NOMO-1 treated with DMSO at 0.1 percent for 48 hours (cell line): Measurements from ENCODE around the gene UAP1.
A peak's percentile ranks its signal among the peaks of the same experiment; 100 is the strongest.

Experiments
- DNase-seq: peaks from one replicate; lab custom pipeline; 2025; ENCODE audit not compliant: unreplicated experiment; lab: John Stamatoyannopoulos, UW

Gene UAP1

DNA sequence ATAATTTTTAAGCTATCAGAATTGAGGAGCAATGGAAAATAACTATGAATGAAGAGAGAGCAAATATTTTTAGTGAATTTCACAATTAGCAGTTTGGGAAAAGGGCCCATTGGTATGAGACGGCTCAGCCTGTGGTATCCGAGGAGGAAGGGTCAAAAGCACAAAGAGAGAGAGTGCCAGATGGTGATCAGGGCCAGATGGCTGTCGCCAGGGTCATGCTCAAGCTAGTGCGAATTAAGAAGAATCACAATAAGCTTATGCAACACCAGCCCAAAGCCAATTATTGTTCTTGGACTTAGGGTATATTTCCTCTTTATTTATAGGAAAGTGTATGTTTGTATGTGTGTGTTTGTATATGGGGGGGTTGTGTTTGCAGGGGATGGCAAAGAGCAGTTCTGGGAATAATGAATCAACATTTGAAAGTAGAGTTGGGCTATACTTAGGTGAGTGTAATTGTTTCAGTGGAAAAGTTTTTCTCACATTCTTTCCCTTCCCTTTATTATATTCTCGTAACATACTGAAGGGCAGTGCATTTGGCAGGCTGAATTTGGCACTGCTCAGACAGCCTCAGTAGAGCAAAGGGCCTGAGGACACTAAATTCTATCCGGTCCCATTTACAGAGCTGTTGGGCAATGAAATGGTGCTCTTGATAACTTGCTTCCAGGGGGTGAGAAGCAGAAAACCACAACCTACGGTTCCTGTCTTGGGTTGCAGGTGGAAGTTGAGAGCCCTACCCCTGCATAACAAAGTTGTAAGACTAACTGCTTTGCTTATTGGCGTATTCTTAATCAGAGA lies 51.3 kb downstream of the UAP1 start:
- DNase-seq: no peak

DNA sequence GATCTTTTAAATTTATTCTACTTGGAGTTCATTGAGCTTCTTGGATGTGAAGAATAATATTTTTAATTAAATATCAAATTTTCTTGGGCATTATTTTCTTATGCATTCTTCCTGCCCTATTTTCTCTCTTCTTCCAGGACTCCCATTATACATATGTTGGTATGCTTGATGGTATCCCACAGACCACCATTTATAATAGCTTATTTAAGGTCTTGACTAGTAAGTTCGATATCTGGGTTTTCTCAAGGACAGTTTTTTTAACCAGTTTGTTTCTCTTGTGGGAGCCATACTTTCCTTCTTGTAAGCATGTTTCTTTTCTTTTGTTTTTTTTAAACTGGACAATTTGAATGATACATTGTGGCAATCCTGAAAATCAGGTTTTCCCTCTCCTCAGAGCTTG lies 55.3 kb downstream of the UAP1 start:
- no peak for DNase-seq

DNA sequence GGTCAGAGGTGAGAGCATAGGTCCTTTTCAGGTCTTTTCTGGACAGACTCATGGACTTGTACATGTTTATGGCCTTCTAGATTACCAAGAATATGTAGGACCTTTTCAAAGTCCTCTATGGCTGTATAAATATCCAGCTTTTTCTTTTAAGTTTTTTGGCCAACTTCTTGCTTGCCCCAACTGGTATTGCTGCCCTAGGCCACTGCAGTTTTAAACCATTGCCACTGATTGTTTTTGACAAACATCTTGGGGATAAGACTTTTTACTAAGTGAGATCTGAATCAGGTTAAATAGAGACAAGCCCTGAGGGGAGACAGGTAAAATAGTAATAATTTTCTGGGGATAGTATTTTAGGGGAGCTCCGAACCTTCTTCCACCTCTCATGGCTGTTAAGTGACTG lies 56.0 kb downstream of the UAP1 start:
- no peak for DNase-seq

DNA sequence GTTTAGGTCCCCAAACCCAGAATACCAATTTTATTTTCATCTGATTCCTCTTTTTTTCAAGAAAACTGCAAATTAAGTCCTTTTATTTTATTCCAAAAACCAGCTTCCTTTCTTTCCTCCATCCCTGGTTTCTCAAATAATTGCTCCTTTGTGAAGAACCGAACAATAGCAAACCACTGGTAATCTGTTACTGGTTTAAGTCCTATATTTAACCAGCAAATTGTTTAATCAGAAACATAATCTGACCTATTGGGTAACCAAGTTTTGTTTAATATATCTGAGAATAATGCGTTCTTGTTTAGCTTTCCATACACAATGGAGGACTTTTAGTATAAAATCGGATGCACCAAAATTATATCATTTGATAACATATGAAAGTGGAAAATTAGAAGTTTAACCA lies 57.6 kb downstream of the UAP1 start:
- no peak for DNase-seq

DNA sequence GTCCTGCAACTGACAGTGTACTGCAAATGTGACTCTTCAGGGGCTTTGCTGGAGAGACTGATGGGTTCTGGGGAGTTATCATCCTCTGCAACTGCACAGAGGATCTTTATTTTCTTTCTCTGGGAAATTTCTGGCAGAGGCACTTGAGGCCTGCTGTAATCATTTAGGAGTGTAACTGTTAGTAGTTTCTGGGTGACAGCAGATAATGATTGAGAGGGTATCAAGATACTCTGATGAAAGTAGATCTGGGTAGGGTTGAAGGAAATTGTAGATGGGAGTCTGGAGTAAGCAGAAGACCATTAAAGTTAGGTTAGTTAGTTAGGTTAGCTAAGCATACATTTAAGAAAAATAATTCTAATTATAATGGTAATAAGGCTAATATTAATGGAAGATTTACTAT lies 59.7 kb downstream of the UAP1 start:
- no peak for DNase-seq

DNA sequence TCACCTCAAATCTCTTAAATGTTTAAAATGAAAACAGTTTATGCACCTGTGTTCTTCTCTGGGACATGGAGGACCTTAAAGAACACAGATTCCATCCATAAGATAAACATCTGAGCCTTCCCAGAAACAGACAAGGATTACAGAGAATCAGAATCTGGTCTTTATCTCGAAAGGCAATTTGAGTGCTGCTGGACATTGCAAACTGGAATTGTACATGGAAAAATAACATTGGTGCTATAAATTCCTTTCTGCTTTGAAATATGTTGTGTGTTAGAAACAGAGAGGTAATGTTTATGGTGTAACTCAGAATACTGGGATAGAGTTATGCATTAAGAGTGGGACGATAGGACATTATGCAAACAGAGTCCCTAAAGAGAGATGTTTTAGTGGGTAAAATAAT lies 64.2 kb downstream of the UAP1 start:
- DNase-seq: no peak

DNA sequence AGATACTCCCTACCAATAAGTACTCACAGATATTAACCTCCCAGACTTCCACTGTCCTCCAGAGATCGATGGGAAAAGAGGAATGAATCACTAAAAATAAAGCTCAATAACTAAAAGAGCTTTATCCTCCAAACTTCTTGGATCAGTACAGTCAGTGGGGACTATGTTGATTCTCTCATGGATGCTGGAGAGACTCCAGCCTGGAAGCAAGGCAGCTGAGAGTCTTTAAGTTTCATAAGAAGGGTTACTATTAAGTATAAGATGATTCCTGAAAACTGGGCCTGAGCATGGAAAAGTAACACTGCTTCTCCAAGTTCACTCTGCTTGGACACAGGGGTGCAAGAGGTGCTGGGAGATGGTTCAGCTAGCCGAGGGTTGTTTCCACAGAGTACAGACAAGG lies 64.6 kb downstream of the UAP1 start:
- DNase-seq: no peak

DNA sequence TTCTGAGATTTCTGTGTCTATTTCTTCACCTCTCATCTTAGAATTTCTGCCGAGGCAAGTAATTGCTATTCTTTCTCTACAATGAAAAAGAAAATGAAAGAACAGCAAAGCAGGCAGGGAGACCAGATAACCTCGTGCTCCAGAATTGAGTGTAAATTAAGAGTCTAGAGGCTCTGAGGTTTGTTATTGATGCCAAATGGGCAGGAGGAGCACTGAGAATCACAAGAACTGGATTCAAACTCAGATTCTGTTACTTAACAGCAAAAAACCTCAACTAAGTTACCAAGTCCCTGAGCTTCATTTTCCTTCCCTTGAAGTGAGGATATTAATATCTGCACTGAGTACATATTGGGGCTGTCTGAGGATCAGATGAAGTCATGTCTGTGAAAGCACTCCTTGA lies 65.2 kb downstream of the UAP1 start:
- DNase-seq: no peak

DNA sequence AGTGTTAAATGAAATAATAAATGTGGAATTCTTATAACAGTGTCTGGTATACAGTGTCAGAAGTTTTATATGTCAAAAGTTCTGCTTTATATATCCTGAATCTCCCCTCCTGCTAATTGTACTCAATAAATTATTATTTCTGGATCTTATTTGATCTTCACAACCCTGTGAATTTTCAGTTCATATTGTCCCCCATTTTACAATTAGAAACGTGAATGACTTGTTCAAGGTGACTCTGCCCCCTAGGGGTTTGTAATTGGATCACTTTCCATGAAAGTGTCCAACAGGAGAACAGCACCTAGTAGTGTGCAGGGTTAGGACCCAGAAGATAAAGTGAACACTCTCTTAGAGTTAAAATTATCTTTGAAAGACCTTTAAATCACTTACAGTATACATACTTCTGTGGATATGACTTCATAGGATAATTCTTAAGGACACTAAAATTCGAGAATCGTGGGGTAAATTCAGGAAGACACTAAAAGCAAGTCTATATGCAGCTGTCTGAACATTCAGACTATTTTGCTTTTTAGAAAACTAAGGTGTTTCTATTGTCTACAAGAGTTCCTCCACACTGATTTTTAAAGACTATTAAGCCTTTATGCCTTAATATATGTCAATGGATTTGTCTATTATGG lies 66.3 kb downstream of the UAP1 start:
- peak; percentile 22 for DNase-seq

DNA sequence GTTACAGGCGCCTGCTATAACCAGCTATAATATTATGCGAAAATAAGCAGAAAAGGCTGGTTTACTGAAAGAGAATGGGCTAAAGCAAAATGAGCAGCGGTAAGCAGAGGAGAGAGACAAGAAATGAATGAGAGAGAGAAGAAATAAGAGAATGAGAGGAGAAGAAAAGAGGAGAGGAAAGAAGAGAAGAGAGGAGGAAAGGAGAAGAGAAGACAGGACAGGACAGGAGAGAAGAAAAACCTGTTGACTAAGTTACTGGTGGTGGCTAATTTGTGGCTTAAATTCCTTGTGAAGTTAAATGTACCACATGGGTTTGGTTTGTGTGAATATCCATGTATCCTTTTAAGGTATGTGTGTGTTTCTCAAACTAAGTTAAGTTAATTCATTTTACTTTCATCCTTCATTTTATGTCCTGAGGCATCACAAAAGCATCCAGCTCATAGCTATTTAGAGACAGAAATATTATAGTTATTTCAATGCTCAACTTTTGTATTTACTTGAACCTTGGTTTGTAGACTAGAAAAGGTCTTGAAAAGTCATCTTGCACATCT lies 67.6 kb downstream of the UAP1 start:
- DNase-seq: no peak

DNA sequence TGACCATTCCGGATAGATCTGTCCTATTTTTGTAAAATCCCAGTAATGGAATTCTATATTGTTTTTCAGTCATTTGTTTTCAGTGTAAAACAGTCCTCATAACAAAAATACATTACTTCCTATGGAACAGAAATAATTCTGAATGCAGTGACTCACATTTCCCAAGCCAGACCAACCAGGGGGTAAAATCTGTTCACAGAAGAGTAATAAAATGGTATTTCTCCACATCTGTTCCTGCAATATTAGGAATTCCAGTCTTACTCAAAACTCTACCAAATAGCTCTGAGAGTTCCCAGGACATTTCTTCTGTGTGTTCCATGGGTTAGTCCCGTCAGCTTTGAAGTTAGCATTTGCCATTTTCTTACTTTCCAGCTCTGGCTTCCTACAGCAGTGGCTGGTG lies 68.1 kb downstream of the UAP1 start:
- no peak for DNase-seq

DNA sequence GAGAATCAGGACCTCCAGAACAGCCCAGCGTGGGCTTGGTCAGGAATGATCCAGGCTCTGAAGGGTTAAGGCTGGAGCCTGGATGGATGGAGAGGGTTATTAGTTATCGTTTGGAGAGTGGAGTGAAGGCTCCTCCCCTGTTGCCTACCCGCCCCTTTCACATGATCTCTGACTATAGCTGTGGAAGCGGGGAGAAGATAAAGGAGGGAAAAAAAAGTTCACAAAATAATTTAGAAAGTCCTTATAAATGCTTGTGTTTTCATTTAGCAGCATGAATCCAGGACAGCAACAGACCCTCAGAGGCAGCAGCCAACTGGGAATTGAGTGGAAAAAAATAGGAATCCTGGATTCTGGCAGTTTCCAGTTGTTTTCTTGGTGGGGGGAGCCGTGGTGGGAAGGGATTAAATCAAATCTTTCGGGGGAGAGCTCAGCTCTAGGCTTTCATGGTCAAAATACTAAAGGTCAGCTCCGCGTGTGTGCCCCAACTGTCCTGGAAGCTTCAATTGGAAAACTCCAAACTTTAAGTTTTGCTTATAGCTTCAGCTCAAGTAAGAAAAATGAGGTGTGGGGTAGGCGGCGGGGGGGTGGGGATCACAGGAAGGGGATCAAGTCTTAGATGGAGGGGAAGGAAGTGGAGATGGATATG lies 70.1 kb downstream of the UAP1 start:
- no peak for DNase-seq

DNA sequence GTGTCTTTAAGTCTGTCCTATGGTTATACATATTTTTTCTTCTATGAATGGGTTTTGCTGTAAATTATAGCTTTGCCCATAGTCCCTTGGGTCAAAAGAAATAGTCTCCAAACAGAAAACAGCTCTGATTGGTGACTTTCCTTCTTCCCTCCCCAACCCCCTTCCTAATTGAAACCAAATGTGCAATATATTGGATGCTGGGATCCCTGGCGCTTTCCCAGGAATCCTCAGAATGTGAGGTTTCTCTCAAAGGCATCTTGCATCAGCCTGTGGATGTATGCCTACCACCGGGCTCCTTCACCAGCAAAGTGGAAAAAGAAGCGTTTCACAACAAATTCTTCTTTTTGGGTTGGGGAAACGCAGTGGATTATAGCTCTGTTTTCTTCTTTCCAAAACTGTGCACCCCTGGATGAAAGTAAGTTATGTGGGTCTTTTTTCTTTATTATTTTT lies 70.7 kb downstream of the UAP1 start, which contains the start of gene DDR2:
DDR2 (plus strand) TSS at position 248 of the 450 bp plus-strand sequence. CDS start 86,600 bp downstream, outside the sequence.
- no peak for DNase-seq

DNA sequence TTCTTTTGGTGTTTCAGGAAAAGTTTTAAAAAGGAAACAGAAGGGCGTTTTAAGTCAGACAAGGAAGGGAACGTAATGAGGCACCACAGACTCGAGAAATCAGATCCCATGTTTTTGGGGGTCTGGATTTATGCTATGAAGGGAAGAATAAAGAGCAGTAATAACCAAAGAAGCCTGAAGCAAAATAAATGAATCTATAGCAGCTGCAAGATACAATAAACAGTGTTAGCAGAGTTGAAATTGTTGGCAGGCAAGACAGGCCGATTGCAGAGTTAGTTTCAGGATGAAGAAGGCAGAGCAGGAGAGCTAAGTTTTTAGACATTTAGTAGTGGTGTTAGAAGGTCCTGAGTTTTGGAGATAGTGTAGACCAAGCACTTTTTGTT lies 71.2 kb downstream of the UAP1 start:
- DNase-seq: no peak

DNA sequence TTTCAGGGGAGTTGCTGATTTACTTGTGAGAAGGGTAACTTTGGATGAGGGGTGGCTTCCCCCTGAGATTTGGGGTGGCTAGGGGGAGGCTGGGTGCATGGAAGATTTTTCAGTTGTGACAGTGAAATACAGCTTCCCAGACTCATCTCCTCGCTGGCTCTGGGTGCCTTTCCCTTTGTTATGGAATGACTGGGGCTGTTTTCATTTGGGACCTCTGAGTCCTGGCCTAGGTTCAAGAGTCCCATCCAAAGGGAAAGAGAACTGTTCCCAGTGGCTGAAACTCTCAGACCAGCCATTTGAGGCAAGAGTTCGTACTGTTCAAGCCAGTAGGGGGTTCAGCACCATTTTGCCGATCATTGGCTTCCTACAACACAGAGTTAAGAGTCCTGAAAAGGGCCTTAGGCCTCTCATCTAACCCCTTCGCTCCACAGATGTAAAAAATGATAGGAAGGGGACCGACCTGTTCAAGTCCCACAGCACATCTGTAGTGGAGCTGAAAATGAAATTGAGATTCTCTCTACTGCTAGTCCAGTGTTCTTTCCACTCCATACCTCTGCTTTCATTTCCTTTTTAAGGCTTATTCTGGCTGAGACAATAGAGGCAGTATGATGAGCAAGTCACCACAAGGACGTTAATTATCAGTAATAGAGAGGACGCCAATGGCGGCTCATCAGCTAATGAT lies 71.7 kb downstream of the UAP1 start:
- DNase-seq: no peak

DNA sequence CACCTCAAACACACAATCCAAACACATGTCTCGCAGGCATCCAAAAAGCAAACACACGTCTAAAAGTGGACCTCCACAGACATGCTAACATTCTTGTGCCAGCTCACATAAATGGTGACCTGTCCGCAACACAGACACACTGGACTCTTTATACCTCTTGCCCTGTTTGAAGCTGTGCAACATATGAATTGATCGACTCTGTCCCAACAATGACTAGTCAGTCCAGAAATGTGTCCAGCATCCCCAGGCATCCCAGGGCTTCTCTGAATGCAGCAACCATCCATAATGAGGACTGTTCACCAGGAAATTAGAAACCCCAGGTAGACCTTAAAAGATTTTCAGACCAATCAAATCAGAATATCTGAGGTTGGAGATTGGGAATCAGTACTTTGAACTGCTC lies 73.9 kb downstream of the UAP1 start:
- no peak for DNase-seq

DNA sequence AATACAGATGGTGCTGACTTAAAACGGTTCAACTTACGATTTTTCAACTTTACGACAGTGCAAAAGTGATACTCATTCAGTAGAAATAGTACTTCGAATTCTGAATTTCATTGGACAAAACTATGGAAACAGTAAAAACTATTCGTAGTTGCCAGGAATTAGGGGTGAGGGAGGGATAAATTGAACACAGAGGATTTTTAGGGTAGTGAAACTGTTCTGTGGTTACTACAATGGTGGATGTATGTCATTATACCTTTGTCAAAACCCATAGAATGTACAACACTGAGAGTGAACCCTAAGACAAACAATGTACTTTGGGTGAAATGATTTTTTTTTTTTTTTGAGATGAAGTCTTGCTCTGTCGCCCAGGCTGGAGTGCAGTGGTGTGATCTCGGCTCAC lies 78.2 kb downstream of the UAP1 start:
- DNase-seq: peak; percentile 45

DNA sequence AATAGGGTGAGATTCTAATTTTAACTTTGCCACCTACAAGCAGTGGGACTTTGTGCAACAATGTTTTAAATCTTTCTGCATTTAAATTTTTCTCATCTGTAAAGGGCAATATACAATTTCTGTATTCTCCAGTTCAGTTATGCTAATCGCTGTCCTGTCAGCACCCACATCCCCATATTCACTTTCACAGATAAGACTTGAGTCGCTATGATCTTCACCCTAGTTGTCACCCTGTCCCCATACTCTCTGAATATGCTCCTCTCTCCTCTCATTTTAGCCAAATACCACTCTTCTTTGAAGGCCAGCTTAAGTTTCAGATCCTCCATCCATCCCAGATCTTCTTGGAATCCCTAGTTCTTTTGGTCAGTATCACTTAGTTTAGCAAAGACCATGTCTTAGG lies 79.6 kb downstream of the UAP1 start:
- no peak for DNase-seq

DNA sequence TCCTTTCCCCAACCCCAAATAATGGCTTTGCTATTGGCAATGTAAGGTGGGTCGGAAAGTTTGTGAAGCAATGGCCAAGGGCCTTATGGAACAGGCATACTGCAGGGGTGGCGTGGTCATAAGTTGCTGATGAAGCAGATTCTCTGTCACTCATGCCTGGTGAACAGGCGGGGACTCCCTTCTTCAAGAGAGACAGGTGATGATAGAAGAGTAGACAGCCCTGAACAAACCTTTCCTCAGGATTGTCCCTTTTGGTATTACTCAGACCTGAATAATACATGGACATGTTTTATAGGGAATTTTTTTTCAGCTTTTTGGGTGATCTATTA lies 83.4 kb downstream of the UAP1 start:
- DNase-seq: no peak

DNA sequence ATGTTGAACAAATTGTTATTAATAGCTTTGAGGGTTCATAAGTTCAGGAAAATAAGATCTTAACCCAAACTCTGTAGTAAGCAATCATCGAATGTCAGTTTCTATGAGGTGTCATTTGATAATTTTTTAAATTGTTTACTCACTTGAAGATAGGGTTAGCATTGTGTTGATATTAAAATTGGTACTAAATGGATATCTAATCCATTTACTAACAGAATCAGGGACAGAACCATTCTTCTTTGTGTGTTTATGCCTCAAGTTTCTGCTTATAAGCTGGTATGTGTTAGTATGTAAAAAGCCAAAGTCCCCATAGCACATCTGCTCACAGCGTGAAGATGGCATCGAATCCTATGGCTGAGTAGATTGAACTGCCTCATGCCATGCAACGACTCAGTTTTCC lies 84.1 kb downstream of the UAP1 start:
- DNase-seq: no peak

DNA sequence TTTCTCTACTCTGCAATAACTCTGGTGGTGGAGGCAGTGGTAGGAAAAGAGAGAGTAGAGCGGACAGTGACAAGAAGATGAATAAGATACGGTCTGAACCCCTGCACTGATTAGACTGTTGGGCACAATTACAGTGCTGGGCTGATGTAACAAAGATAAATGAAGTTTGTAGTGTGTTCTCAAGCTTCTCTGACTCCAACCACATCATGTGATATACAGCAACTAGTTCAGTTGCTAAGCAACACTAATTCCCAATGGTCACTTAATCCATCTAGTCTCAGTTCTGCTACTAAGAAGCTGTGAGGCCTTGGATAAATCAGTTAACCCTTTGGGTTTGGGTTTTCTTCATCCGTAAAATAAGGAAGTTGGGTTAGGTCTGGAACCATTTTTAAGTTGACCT lies 88.1 kb downstream of the UAP1 start:
- DNase-seq: no peak
